Calu3 (cell line): ENCODE data around the gene BMP7. TPM values are rescaled to one million over a fixed set of nuclear protein-coding genes. Genes with fewer than 3 reads are reported as not detected.

Source experiments
- BruUV-seq: library from RNA; stranded (reverse); fragments of 400-500 nt; replicated peaks from 2 replicates; lab custom pipeline; 2021; lab: Mats Ljungman, UMichigan
- CTCF ChIA-PET: fragments of 300-600 bp; sonication (Branson Sonifier 250); formaldehyde crosslinking; loops from one replicate; lab custom pipeline; 2022; ENCODE audit warnings: antibody characterized with exemption; lab: Charles Lee
- DNase-seq: peaks from one replicate; pipeline ENCODE4 v3.0.0; 2022
- H3K27ac Mint-ChIP-seq: one replicate; pipeline ENCODE4 v1.8.0; 2022; ENCODE audit warnings: mixed read lengths; ENCODE audit not compliant: unreplicated experiment
- H3K27me3 Mint-ChIP-seq: one replicate; pipeline ENCODE4 v1.8.0; 2022; ENCODE audit warnings: mixed read lengths; ENCODE audit not compliant: unreplicated experiment
- H3K36me3 Mint-ChIP-seq: one replicate; pipeline ENCODE4 v1.8.0; 2022; ENCODE audit warnings: mild to moderate bottlenecking, moderate library complexity, mixed read lengths; ENCODE audit not compliant: insufficient read depth, unreplicated experiment
- H3K4me1 Mint-ChIP-seq: one replicate; pipeline ENCODE4 v1.8.0; 2022; ENCODE audit warnings: mild to moderate bottlenecking, low read depth, mixed read lengths; ENCODE audit not compliant: unreplicated experiment
- H3K4me3 Mint-ChIP-seq: one replicate; pipeline ENCODE4 v1.8.0; 2022; ENCODE audit warnings: mild to moderate bottlenecking, low read depth, moderate library complexity, mixed read lengths; ENCODE audit not compliant: unreplicated experiment
- H3K9me3 Mint-ChIP-seq: one replicate; pipeline ENCODE4 v1.8.0; 2022; ENCODE audit warnings: low read depth, mixed read lengths; ENCODE audit not compliant: unreplicated experiment
- intact Hi-C: fragments of 100-400 bp; cut with micrococcal nuclease; formaldehyde crosslinking; loops from one replicate; pipeline ENCODE4 v1.10.0; 2022; ENCODE audit not compliant: unreplicated experiment
- total RNA-seq: library from RNA; stranded (reverse); gene quantifications from 2 replicates; pipeline ENCODE4 v1.2.3, GENCODE V29; 2022
- TF ChIP-seq, protein P1 (sequence below): fragments of 200-600 bp; IDR thresholded peaks from one replicate; pipeline ENCODE4 v1.8.0; 2022; ENCODE audit warnings: antibody characterized with exemption; ENCODE audit not compliant: unreplicated experiment

The BMP7 gene
- total RNA-seq, 1 experiment from 2014 or later = not detected

DNA sequence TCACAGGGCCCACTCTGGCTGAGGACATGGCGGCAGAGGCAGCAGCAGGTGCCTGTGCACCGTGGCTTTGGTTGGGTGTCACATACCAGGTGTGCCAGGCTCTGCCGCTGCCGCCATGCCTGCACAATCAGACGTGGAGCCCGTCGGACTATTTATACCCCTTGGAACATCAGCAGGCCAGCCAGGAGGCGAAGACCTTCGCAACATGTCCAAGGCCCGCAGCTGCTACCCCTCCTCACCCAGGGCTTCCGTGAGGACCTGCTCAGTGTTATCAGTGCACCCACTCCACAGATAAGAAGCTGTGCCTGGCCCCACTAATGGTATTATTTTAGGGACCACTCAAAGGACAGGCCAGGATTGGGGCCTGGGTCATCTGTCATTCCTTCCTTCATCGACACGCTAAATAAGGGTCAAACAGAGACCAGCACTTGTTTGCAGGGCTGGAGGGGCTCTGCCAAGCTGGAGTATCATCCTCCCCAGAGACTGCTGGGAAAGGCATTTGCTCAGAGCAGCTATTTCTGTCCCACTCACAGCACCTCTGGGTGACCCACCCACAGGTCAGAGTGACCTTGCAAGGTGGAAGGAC lies 109.2 kb downstream of the BMP7 start:
- TF ChIP-seq, protein P1, sequence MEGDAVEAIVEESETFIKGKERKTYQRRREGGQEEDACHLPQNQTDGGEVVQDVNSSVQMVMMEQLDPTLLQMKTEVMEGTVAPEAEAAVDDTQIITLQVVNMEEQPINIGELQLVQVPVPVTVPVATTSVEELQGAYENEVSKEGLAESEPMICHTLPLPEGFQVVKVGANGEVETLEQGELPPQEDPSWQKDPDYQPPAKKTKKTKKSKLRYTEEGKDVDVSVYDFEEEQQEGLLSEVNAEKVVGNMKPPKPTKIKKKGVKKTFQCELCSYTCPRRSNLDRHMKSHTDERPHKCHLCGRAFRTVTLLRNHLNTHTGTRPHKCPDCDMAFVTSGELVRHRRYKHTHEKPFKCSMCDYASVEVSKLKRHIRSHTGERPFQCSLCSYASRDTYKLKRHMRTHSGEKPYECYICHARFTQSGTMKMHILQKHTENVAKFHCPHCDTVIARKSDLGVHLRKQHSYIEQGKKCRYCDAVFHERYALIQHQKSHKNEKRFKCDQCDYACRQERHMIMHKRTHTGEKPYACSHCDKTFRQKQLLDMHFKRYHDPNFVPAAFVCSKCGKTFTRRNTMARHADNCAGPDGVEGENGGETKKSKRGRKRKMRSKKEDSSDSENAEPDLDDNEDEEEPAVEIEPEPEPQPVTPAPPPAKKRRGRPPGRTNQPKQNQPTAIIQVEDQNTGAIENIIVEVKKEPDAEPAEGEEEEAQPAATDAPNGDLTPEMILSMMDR = no peak

DNA sequence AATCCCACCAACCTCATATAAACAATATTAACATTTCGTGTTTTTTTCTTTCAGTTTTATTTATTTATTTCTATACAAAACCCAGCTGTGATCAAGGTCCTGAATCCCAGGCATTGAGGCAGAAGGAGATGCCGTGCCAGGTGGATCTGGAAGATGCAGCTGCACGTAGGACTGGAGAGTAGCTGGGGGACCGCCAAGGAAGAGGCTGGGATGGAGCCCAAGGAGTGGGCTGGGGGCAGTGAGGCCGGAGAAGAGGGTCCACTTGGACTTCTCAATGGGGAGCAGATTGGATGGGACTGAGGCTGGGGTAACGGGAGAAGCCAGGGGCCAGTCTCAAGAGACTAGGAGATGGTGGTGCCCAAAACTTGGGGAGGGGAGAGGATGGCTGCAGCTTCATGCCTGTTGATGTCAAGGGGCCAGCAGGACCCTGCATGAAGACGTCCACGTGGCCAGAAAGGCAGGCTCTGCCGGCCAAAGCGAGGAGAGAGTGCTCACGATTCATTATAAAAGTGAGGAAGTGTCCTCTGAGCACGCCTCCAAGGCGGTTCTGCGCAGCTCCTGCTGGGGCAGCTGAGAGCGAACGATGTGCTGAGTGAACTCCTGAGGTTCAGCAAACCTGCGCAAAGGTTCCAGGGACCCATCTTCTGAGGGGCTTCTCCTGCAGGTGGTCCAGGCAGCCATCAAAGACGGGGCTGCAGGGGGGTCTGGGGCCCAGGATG lies 110.3 kb downstream of the BMP7 start:
- CTCF ChIA-PET = no interaction called here
- no peaks in the 10 kb centered on the region for H3K9me3 Mint-ChIP-seq
- DNase-seq = no peak
- intact Hi-C loops = no loop called here
- H3K36me3 Mint-ChIP-seq = no peaks in the 10 kb centered on the region
- H3K4me3 Mint-ChIP-seq = no peak overlapping the region
- BruUV-seq = no TSS peak
- TF ChIP-seq, protein P1 = no peak
- H3K4me1 Mint-ChIP-seq = no peaks in the 10 kb centered on the region
- H3K27ac Mint-ChIP-seq = no peak overlapping the region
- peaks cover 70% of the 10 kb centered on the region for H3K27me3 Mint-ChIP-seq

More for the DNA sequence above, 109.2 kb downstream of the BMP7 start:
- no TSS peak for BruUV-seq
- Mint-ChIP-seq H3K9me3 (no peaks in the 10 kb centered on the region), H3K27me3 (peaks cover 79% of the 10 kb centered on the region), H3K27ac (no peak overlapping the region), H3K4me1 (no peaks in the 10 kb centered on the region), H3K4me3 (no peak overlapping the region), H3K36me3 (no peaks in the 10 kb centered on the region)
- intact Hi-C loops = no loop called here
- CTCF ChIA-PET = no interaction called here
- DNase-seq = no peak

DNA sequence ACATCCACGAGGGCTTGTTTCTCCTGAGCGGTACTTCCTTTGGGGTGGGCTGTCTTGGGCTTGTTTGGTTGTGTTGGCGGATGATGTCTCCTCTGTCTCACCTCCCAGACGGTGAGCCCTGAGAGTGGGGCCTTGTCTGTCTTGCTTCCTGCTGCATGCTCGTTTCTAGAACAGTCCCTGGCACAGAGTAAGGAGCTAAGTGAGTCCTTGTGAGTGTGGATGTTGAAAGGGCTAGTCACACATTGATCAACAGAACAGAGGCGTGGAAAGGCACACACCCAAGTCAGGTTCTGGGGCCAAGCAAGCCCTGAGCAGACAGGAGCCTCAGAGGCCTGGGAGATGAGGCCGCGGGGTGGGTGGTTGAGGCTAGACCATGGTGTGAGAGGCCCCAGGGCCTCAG lies 111.0 kb downstream of the BMP7 start:
- Mint-ChIP-seq H3K9me3 (no peaks in the 10 kb centered on the region), H3K4me3 (no peak overlapping the region), H3K4me1 (no peaks in the 10 kb centered on the region), H3K27me3 (peaks cover 70% of the 10 kb centered on the region), H3K27ac (no peak overlapping the region), H3K36me3 (no peaks in the 10 kb centered on the region)
- CTCF ChIA-PET = no interaction called here
- TF ChIP-seq, protein P1 = no peak
- intact Hi-C loops = no loop called here
- no peak for DNase-seq
- BruUV-seq = no TSS peak

DNA sequence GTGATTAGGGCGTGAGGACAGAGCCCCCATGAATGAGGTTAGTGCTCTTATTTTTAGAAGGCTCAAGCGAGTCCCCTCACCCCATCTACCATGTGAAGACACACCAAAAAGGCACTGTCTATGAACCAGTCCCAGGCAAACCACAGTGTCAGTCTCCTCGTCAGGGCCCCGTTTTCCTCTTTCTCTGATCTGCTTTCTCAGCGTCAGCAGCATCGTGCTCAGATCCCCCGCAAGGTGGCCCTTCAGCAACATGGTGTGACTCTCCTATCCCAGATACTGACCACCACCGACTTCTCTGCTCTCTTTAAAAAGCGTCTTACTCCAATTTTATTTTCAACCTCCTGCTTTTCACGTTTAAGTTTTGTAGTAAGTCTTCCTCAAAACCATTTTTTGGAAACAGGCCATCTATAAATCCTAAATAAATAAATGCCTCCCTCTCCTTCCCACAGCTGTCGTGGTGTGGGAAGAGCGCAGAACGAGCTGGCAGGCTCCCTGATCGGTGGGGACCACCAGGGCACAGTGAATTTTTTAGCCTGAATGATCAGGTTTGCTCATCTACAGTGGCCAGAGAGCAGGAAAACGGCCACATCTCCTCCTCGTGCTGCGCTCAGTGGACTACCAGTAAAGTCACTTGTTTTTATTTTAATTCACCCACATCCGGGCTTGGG lies 113.1 kb downstream of the BMP7 start:
- H3K27me3 Mint-ChIP-seq = peaks cover 70% of the 10 kb centered on the region
- intact Hi-C loops = no loop called here
- H3K9me3 Mint-ChIP-seq = no peaks in the 10 kb centered on the region
- TF ChIP-seq, protein P1 = no peak
- no peak overlapping the region for H3K27ac Mint-ChIP-seq
- CTCF ChIA-PET = no interaction called here
- no peak overlapping the region for H3K4me3 Mint-ChIP-seq
- no peaks in the 10 kb centered on the region for H3K4me1 Mint-ChIP-seq
- no peak for DNase-seq
- no TSS peak for BruUV-seq
- H3K36me3 Mint-ChIP-seq = no peaks in the 10 kb centered on the region
